GM18909 (cell line): ENCODE measurements around the gene KIF1A.

ENCODE experiments used
- ATAC-seq: cut with Tn5 transposase; IDR thresholded peaks from one replicate; pipeline ENCODE4 v1.9.1; 2021; ENCODE audit warnings: mild to moderate bottlenecking; ENCODE audit not compliant: unreplicated experiment, poor library complexity

KIF1A gene

DNA sequence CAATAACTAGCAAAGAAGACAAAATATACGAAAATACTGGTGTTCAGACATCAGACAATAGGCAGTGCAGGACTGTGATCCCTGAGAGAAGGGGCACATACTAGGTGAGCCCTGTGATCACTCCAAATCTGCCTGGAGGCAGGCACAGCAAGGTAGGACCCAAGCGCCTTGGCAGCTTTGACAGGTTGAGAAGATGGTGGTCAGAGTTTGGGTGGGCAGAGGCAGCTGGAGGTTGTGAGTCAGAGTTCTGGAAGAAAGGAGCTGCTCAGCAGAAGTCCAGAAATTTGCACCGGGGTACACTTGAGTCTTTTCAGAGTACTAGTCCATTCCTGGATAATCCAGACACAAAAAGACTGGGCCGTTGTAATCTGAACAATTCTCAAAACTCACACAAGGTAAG lies 14.0 kb downstream of the KIF1A start:
- ATAC-seq, result no peak

DNA sequence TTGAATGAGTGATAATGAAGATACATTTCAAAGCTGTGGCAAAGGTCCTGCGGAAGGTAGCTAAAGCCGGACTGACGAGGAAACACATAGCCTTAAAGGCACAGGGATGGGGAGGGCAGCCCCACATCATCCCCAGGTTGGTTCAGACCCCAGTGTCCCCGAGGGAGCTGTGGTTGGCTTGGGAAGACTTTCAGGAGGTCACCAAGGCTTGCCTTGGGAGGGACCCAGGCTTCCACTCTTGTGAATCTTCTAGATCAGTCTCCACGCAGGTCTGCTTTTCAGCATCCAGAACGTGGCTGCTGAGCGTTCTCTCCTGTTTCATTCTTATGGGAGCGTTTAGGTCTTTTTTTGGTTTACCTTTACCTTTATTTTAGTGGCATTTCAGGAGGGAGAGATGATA lies 16.8 kb downstream of the KIF1A start:
- no peak for ATAC-seq

DNA sequence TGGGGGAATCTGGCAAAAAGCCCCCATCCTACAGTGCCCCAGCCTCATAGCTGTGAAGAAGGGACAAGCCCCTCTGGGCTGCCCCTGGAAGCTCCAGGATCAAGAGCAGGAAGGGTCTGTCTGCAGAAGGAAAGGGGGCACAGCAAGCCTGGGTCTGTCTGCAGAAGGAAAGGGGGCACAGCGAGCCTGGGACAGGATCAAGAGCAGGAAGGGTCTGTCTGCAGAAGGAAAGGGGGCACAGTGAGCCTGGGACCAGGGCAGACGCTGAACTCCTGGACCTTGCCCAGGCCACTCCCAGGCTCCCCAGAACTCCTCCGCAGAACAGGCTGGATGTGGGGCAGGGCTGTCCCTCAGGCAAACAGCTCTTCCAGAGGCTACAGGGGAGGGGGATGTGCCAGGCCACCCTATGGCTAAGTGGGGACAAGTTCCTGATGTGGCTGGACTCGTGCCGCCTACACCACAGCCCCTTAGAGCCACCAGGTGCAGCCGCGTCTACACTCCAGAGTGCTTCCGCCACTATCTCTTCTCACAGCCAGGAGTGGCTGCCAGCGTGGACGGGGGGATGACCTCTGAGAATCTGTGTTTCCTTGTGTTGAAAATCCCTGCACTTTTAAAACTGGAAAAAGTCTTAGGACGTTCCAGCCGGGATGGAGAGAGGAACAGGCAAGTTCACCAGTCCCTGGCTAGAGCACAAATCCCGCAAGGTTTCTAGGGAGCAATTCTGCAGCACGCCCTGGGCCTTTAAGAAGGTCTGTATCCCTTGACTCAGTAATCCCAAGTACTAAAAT lies 20.8 kb downstream of the KIF1A start:
- ATAC-seq, result no peak

DNA sequence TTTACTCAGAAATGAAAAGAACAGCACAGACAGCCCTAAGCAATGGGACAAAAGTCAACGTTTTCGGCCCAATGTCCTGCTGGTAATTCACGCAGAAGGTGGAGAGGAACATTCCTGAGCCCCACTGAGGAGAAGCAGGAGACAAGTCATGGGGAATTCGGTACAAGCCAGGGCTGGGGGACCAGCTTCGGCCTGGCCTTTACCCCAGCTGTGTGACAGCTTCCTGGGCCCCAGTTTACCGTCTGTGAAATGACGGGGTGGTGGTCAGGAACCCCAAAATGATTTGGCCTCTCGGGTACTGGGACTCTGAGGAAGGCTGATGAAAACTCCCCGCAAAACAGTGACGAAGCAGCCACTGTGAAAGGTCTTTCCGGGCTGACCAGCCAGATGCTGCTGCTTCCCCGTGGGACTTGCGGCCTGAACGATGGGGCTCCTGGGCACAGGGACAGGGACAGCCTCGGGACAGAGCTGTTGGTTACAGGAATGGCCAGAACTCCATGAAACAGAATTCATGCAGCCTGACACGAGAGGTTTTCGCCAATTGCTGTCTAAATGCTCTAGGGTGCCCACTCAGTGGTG lies 21.6 kb downstream of the KIF1A start:
- no peak for ATAC-seq

DNA sequence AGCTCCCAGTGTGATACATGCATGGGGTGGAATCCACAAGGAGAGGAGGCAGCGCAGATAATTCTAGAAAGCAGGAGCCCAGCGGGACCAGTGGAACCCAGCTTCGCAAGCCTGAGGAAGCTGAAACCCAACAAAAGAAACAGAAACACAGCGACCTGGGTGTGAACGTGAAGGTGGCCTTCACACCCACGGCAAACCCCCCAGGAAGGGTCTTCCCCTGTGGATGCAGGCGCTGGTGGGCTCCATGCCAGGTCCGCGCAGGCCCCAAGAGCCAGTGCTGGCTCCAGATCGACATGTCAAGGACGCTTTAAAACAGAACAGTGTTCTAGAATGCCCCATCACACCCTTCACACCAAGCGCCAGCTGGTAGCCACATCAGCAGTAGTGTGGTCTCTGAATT lies 22.1 kb downstream of the KIF1A start:
- no peak for ATAC-seq

DNA sequence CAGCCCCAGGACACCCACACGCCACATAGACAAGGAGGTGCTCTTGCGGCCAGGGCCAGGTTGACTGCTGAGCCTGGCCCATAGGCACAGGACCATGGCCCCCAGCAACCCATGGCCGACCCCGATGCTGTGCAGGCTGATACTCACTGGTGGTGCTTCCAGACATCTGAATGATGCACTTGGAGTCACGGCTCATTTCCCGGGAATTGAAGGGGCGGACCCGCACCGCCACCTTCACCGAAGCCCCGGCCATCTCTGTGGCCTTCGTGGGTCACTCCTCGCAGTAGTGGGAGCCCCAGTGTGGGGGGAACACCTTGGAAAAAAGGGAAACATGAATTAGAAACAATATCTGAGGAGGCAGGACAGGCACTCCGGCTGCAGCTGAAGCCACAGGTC lies 22.5 kb downstream of the KIF1A start:
- no peak for ATAC-seq

DNA sequence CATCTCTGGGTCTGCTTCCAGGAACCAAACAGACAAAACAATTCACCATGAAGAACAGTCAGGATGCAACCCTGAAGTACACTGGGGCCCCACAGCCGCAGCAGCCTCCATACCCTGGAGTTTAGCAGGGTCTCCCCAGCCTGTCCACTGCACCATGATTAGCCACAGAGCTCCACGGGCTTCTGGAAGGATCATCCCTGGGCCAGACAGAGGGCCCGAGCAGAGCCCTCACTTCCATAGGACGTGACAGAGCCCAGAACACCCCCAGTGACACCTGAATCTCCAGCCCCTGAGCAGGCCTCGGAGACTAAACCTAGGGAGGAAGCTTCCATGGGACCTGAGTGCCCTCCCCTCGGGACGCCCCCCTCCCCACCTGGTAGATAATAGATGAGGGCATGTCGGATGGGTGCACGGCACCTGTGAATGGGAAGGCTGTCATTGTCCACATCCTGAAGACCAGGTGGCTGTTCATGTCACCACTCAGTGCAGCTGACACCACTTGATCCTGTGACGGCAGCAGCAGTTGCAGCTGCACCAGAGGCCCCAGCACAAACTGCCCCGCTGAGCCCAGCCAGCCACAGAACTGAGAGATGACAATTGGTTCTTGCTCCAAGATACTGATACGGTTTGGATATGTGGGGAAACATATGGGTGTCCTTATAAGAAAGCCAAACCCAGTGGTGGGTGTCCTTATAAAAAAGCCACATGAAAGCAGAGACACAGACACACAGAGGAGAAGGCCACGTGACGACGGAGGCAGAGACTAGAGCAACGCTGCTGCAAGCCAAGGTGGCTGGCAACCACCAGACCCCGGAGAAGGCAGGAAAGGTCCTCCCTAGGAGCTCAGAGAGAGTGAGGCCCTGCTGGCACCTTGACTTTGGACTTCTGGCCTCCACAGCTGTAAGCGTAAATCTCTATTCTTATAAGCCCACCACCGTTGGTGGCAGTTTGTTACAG lies 23.2 kb downstream of the KIF1A start:
- no peak for ATAC-seq

DNA sequence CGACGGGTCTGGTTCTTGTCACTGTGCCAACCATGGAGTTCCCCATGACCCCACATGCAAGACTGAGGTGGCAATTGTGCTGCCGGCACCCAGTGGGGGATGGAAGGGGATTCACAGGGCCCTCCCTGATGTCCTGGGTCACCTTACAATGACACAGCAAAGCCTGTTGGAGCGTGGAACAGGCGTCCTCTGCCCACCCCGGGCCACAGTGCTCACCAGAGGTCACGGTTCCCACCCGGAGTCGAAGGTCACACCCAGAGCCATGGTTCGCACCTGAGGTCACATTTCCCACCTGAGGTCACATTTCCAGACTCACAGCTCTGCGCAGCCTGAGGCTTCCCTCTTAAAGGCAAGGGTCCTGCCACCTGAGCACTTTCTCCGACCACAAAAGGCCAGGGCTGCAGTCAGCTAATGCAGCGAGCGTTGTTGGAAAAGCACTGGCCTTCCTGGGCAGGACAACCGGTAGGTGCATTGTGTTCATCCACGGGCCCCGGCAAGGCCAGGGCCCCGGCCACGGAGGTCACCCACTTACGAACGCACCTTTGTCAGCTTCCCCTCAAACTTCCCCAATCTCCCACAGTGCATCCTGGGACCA lies 24.0 kb downstream of the KIF1A start:
- ATAC-seq, result no peak

DNA sequence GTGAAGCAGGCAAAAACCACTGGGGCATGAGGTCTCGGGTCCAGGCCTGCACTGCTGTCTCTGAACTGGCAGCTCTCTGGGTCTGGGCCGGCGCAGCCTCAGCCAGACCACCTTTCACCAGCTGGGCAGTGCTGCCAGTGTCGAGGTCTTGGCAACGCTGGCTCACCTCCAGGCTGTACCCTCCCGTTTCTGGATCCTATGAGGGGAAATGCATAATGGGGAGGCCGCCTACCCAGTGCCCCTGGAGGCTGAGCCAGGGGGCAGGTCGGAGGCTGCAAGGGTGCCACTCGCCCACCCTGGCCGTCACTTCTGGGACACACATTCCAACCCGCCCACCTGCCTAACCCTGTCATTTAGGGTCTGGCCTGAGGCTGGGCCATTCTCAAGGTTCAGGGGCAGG lies 24.6 kb downstream of the KIF1A start:
- ATAC-seq, result no peak

DNA sequence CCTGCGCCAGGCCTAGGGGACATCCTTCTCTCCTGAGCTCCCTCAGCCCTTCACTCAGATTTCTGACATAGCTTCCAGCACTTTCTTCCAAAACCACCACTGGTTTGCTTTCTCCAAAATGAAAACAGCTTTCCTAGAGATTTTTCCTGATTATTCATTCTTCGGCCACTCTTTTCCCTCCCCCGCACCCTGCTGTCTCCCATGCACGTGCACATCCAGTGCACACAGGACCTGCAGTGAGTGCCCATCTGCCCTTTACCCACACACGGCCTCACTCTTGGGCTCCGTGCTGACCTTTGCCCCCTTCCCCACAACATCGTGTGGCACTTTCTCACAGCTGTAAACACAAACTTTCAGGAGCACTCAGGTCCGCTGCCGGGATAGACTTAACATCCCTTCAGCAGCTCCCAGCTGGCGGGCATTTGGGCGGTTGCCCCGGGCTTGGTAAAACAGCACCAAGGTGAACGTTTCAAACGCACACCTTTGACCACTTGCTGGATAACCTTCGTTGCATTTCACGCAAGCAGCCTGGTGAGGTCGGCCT lies 25.8 kb downstream of the KIF1A start:
- no peak for ATAC-seq

DNA sequence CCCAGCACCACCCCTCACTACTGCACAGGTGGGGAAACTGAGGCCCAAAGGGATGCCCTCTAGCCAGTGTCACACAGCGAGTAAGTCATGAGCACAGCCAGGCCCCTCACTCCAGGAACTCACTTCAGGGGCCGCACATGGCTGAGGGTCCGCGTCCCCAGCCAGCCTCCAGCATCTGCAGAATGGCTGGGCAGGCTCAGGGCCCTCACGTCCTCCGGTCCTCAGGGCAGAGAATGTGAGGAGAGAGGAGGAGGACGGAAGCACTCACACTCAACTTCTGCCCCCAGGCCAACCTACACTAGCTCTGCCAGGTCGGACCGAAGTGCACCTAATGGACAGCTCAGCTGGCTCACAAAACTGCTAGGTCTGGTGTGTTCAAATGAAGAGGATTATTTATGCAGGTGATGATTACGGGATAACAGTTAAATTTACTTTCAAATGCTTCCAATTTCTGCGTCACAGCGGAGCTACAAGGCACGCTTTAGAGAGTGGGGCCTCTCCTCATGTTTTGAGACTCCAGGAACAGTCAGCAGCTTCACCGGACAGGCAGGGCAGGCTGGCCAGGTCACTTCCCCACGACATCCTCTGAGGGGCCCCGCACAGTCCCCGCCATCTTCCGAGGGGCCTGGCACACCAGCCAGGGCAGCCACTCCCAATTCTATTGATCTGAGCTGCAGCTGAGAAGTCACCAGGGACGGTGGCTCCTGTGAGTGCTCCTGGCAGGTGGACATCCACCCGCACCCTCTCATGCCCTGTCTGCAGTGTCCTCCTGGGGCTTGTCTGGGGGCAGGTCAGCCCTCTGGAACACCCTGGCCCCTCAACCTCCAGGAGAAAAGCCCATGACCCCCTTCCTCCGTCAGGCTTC lies 26.5 kb downstream of the KIF1A start:
- no peak for ATAC-seq

DNA sequence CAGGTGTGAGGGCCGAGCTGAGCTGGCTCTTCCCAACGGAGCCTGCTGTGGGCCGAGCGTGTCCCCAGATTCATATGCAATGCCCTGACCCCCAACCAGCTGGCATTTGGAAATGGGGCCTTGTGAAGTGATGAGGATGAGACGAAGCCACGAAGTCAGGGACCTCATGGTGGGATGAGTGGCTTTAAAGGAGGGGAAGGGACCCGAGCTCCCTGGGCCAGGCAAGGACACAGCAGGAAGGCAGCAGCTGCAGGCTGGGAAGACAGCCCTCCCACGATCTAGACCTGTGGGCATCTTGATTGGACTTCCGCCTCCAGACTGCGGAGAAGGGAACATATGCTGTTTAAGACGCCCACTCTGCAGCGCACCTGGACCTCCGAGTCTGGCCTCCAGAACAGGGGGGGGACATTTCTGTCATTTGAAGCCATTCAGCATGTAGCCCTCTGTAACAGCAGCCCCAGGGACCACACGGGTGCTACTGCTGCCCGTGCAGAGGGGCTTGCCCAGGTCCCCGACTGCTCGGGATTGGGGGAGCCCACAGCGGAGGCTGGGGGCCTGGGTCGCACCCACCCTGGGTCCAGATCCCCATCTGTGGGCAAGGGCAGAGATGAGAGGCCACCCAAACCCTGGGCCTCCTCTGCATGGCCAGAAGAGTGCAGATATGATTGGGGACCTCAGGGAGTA lies 27.2 kb downstream of the KIF1A start:
- no peak for ATAC-seq

DNA sequence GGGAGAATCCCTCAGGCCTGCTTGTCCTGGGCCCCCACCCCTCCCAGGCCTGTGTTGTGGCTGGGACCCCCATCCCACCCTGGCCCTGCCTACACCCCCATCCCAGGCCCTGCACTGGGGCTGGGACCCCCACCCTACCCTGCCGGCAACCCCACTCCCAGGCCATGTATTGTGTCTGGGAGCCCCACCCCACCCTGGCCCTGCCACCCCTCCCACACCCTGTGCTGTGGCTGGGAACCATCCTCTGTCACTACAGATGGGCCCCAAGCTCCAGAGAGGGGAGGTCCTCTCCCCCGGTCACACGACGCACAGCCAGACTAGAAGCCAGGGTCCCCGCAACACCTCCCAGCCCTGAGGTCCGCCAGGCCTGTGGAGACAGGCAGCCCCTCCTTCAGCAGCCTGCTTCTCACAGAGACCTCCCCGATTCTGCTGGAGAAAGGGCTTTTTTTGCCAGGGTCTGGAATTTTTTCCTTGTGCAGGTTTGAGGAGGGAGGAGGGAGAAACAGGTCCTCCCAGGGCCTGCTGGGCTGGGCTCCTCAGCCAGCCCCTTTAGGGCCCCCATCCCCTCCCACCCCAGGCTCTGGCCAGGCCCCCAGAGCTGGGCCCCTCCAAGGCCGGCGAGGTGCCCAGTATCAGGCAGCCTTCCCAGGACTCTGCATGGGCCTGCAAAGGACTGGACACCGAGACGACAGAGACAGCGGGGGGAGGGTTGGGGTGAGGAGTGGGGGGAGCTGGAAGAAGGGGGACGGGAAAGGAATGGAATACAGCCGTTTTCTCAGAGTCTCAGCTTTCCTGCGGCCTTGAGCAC lies 28.0 kb downstream of the KIF1A start:
- no peak for ATAC-seq

DNA sequence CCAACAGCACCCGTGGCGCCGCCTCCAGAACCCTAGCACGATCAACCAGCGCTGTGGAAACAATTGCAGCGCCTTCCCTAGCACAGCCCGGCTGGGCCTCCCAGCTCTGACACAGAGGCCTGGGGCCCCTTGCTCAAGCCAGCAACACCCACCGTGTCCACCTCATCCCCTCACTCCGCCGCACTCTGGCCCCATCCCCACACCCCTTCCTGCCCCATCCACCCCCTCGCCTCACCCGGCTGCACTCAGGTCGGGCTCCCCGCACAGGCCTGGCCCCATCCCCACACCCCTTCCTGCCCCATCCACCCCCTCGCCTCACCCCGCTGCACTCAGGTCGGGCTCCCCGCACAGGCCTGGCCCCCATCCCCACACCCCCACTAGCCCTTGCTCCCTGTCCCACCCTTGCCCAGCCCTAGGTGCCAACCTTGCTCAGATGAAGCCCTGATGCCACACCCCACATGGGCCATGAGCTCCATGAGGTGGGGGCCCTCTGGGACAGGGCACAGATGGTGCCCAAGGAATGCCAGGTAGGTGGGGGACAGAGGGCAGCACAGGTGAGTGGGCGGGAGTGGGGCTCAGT lies 28.7 kb downstream of the KIF1A start:
- no peak for ATAC-seq

DNA sequence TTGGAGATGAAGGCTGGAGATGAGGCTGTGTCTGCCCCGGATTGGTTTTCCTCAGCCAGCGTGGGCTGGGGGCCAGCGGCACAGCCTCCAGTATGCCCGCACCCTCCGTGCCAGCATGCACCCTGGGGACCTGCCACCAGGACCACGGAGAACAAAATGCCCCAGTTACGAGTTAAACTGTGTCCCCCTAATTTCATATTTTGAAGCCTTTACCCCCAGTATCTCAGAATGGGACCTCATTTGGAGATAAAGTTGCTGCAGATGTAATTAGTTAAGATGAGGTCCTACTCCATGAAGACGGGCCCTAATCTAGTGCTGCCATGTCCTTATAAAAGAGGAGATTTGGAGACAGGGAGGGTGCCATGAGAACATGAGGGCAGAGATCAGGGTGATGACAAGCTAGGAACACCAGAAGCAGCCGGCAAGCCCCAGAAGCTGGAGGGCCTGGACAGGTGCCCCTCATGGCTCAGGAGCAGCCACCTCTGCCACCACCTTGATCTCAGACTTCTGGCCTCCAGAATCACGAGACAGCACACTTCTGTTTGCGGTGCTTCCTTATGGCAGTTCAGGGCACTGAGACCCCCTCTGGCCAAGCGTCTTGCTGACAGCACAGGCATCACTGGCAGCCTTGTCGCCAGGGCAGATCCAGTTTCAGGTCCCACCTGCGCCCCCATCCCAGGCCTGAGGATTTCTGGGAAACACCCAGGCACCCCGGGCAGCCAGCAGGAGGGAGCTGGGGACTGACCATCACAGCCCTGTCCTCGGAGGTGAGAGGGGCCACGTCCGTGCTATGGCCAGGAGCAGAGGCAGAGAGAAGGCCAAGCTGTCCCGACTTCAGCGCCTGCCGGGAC lies 29.4 kb downstream of the KIF1A start:
- no peak for ATAC-seq

DNA sequence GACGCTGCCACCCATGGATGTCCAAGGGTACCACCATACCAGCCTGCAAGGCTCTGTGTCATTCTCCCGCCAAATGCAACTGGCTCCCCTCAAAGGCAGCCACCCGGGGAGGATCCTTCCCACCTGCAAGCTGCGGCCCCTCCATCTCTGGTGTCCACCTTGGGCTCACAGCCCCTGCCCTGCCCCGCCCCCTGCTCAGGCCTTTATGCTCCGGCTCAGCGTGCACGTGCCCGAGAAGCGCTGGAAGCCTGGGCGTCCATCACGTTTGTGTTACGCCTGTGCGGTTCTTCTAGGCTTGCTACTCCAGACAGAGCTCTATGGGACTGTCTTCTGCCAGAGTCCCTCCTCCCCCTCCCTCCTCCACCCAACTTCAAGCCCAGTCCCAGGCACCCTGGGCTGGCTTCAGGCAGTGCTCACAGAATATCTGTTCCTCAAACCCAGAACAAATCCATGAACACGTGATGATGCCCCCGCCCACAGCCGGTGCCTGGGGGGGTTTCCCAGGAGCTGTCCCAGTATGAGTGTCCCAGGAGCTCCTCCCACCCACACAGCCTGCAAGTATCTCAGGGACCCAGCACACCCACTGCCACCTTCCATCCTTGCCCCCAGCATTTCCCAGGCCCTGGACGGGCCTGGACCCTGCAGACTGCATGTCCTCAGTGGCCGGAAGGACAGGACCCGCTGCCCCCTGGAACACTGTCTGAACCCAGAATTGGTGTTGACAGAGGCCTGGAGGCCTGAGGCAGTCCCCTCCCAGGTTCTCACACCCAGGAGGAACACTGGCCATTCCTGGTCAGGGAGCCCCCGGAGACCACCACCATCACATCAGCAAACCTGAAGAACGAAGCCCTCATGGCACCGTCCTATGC lies 30.3 kb downstream of the KIF1A start:
- no peak for ATAC-seq
